Left renal cortex interstitium (tissue), 4 donors: ENCODE data around the gene KCNJ1. TPM values are rescaled to one million over a fixed set of nuclear protein-coding genes. Genes with fewer than 3 reads are reported as not detected.

ENCODE experiments used
- DNase-seq, 4 donors: peaks; one replicate each; pipeline ENCODE4 v3.0.0-alpha.2; 2013; ENCODE audit warnings: low read depth in 4 of 4, low spot score in 2 of 4, missing footprints in 1 of 4
- polyA plus RNA-seq, 4 donors: library from polyadenylated mRNA; unstranded; fragments of 120-200 nt; gene quantifications; one replicate each; pipeline ENCODE4 v1.2.1, GENCODE V29; 2013; ENCODE audit not compliant: insufficient read length in 4 of 4

KCNJ1 gene
- polyA plus RNA-seq, 4 donors: 68.9 to 127 (median 88.0) TPM

DNA sequence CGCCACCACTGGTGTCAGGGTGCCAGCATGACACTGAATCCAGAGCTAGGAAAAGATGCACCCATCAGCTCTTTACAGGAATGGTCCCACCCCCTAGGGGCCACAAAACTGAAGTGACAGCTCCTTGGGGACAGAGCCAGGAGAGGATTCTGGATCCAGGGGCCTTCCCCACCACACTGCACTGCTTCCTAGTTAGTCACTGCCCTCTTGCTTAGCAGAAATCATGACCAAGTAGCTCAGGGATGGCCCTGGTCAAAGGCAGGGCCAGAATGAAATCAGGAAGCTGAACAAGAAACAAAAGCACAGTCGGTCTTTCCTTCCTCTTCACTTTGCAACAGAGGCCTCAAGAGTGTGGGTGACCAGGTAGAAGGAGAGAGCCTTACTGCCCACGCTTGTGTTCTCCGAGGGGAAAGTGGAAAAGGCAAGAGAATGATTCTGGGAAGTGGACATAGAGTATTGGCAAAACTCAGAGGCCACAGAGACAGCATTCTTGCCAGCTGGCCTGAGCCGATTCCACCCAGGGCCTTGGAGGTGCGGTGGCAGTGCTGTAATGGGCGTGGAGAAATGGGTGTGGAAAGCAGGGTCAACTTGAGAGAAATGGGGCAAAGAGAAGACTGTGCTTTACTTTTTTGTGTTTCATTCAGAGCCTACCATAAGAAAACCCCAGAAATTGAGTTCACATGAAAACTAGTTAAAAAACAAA lies 39.8 kb downstream of the KCNJ1 start:
- no peak for DNase-seq

- no peak for DNase-seq
Observed at GRCh38 chr11:128825050-128825784, 41.9 kb downstream of the KCNJ1 start.

- no peak for DNase-seq
Observed at GRCh38 chr11:128824191-128825049, 42.7 kb downstream of the KCNJ1 start.

- DNase-seq: no peak
Observed at GRCh38 chr11:128823753-128824152, 43.3 kb downstream of the KCNJ1 start.

DNA sequence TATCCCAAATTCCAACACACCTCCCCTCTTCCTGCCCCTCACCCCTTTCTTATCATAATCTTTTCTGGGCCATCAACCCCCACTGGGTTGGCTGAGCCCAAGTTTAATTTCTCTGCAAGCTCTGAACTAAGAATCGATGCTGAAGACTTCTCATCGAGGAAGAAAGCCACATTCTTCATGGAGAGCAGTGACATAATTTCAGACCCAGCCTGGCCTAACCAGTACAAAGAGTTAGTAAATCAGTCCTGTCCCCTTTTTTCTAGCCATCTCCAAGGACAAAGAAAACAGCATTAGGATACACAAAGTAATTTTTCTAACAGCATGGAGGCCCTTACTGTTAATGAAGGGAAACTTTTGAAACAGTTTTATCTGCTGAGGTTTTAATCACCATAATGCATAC lies 45.0 kb downstream of the KCNJ1 start:
- no peak for DNase-seq

- DNase-seq: no peak
Observed at GRCh38 chr11:128821556-128821955, 45.5 kb downstream of the KCNJ1 start.

GRCh38 chr11:128819198-128819597 lies 47.9 kb downstream of the KCNJ1 start:
- no peak for DNase-seq

DNA sequence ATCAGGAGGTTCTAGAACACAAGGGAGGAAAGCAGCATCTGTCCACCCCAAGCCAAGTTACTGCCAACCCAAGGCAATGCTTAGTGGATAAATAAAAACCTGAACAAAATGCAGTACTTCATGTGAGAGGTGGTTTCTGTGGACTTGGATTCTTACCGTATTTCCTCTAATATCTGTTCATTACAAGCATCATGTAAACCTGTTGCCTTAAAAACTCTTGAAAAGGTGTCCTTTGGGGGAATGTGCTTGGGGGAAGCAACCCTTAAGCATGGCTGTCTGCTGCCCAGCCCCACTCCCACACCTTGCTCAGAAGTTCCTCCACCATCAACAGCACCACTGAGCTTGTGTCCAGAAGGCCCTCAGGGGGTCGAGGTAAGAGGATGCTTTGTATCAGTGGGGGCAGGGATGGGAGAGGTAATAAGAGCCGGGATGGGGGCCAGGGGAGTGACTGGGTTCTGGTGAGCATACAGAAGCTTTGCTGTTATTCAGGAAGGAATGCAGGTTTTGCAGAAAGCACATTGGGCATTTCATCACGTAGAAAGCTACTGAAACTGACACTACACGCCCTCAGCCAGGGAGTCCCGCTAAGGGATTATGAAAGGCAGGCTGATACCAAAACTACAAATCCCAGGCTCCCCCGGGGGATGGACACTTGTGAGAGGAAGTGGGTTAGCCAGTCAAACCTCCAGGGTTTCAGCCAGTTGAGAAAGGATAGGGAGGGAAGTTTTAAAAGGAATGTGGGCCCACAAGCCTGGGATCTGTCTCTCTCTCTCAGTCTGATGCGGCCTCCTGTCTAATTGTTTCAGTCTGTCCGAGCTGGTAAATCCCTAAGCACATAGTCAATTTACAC lies 52.0 kb downstream of the KCNJ1 start:
- peak in 1 of 4 donors; percentile 82 for DNase-seq

DNA sequence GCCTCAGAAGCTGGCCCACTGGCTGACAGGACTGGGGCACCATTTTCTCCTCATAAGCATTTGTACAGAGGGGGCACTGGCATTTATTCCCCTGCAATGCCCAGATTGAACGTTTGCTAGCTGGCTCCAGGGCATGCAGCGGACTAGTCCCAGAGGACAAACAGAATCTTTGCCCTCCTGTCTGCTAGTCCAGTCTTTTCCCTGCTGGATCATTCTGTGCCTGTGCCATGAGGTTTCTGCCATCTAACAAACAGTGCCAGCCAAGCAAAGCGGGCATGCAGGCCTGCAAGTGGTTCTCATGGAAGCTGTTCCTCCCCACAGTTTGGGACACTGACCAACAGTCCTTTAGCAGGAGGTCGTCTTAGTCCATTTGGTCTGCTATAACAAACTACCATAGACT lies 53.4 kb downstream of the KCNJ1 start:
- no peak for DNase-seq

DNA sequence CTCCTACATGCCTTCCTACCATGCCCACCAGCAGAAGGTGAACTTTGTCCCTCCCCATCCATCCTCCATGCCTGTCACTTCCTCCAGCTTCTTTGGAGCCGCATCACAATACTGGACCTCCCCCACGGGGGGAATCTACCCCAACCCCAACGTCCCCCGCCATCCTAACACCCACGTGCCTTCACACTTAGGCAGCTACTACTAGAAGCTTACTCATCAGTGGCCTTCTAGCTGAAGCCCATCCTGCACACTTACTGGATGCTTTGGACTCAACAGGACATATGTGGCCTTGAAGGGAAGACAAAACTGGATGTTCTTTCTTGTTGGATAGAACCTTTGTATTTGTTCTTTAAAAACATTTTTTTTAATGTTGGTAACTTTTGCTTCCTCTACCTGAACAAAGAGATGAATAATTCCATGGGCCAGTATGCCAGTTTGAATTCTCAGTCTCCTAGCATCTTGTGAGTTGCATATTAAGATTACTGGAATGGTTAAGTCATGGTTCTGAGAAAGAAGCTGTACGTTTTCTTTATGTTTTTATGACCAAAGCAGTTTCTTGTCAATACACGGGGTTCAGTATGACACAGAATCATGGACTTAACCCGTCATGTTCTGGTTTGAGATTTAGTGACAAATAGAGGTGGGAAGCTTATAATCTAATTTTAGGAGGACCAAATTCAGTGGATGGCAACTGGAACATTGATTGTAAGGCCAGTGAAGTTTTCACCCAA lies 56.1 kb downstream of the KCNJ1 start:
- no peak for DNase-seq

DNA sequence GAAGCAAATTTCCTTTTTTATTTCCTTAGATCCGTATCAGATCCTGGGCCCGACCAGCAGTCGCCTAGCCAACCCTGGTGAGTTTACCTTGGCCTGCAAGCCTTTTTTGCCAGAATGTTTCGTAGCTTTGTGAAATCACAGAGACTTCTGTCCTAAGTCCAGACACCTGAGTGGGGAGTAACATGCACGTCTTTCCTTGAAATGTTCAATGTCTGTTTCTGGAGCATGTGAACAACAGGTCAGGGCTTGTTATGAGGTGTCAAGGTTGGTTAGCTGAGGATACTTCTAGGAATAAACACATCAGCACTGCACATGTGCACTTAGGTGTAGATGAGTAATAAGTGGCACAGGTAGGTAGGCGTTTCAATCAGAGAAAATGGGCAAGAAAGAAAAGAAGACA lies 58.0 kb downstream of the KCNJ1 start:
- DNase-seq: no peak

- DNase-seq: no peak
Observed at GRCh38 chr11:128807909-128808308, 59.2 kb downstream of the KCNJ1 start.

DNA sequence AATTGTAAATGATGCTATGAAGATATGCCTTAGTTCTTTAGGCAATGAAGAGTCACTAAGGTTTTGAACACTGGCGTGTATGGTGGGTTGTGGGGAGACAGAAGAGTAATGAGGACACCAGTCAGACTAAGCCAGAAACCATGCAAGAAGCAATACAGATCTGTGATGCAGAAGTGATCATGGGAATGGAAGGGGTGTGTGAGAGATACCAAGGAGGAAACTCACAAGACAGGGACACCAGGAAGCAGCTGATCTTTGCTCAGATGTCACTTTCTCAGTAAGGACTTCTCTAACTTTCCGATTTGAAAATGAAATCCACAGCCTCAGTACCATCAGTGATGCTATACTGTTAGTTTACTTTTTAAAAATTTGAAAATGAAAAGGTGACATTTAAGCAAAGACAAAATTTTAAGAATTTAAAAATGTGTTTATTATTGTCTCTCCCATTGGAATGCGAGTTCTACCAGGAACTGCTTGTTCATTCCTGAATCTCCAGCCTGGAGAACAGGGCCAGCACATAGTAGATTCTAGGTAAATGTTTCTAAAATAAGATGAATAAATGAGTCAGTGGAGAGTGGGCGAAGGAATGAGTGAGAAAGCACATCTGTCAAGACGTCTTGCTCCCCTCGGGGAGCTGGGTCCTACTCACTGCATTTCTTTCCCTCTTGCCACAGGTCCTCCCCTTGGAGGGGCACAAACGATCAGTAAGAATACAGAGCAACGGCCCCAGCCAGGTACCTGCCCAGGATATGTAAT lies 60.4 kb downstream of the KCNJ1 start:
- no peak for DNase-seq

DNA sequence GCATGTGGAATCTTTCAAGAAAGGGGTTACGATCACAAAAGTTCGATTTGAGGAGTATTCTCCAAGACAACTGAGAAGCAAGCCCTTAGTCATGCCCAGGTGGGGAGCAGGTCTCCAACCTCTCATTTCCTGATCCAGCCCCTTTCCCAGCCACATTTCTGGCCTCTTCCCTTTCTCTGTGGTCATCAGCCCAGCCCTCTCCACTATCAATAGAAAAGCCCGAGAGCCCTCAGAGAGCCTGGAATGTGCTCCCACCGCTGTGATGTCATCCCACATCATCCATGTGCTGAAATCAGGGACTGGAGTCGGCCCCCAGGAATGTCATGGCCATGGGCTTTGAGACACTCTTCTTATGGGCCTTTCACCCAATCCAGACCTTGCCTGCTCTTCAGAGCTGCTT lies 62.6 kb downstream of the KCNJ1 start:
- no peak for DNase-seq

DNA sequence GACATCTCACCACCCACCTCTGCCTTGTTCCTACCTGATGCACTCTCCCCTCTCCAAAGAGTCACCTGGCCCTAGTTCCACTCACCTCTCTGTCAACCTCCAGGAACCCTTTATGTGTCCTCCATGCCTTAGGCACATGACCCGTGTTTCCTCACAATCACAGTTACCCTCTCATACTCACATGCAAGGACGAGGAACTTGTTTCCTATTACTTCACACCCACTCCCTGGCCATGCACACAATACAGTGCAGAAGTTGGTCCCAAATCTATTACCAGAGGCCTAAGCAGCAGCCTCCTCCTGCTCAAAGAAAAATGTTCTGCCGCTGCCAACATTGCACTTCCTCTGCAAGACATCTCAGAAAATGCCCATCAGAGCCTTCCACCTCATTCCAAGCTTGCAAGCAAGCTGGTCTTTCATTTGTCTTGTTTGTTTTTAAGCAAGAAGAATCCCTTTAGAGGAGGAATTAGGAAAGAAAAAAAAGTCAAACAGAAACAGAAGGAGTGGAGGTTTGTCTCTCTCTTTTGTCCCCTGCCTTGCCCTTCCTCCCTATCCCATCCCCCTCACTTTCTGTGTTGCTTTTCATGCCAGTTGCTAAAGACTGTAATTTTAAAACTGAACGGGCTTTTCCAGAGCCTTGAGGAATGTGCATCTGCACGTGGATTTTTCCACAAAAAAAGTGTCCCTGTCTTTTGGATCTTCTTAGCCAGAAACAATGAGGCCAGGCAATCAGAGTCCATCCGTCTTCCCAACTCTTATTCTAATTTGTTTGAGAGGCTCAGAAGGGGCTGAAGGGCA lies 63.4 kb downstream of the KCNJ1 start:
- no peak for DNase-seq

DNA sequence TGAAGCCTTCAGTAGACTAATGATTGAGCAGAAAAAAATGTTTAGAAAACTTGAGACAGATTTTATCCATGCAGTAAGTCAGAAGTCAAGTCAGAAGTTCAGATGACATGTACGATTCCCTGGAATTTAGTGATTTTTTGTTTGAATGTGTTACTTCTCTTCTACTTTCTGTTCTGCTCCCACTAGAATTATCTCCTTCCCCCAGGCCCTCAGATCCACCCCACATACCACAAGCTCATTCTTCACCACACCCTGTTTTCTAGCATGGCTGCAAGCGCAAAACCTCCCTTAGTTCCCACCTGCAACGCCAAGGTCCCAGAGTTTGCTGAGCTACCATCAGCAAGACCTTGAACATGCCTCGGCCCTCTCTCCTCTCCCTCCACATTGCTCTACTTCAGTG lies 64.1 kb downstream of the KCNJ1 start:
- no peak for DNase-seq

GRCh38 chr11:128802358-128802981 lies 64.6 kb downstream of the KCNJ1 start:
- no peak for DNase-seq
